Limb (tissue), 2 donors: ENCODE data around the gene HDAC5.
"Not testable (repeated sequence)": the region's sequence is repeated elsewhere in the genome, so short reads cannot be mapped to it uniquely, and the experiment has no call there.

Source experiments
- DNase-seq, 2 donors: peaks; one replicate each; pipeline ENCODE4 v3.0.0-alpha.2; 2016; ENCODE audit errors: extremely low spot score in 2 of 2

Gene HDAC5

GRCh38 chr17:44069974-44070454 is 53.4 kb downstream of the HDAC5 start:
- DNase-seq = no peak

GRCh38 chr17:44067545-44067940 is 55.9 kb downstream of the HDAC5 start:
- no peak for DNase-seq

GRCh38 chr17:44066204-44066930 is 57.1 kb downstream of the HDAC5 start, which contains the start of gene LSM12:
Gene LSM12, minus strand, starts transcription at chr17:44066671. Its CDS starts 84 bp downstream, at chr17:44066587.
- DNase-seq = peak; percentile 88 to 96

GRCh38 chr17:44065668-44066203 is 57.7 kb downstream of the HDAC5 start:
- no peak for DNase-seq

GRCh38 chr17:44063704-44064639 is 59.5 kb downstream of the HDAC5 start:
- no peak for DNase-seq

- no peak for DNase-seq
These were observed 60.6 kb downstream of the HDAC5 start for GRCh38 chr17:44062871-44063270.

- DNase-seq = no peak
These were observed 62.0 kb downstream of the HDAC5 start for GRCh38 chr17:44061446-44061845.

- no peak for DNase-seq
These were observed 64.1 kb downstream of the HDAC5 start for GRCh38 chr17:44059101-44059892.

- no peak for DNase-seq
These were observed 70.1 kb downstream of the HDAC5 start for GRCh38 chr17:44053125-44053872.

- peak in 1 of 2 donors; percentile 57 for DNase-seq
These were observed 74.0 kb downstream of the HDAC5 start for GRCh38 chr17:44049294-44050060.

GRCh38 chr17:44046893-44047292 is 76.5 kb downstream of the HDAC5 start:
- not testable (repeated sequence) for DNase-seq

GRCh38 chr17:44045486-44045885 is 78.0 kb downstream of the HDAC5 start:
- no peak for DNase-seq

- DNase-seq = no peak
These were observed 79.4 kb downstream of the HDAC5 start for GRCh38 chr17:44044071-44044470.

- DNase-seq = no peak
These were observed 80.2 kb downstream of the HDAC5 start for GRCh38 chr17:44043272-44043696.

- DNase-seq = no peak
These were observed 83.4 kb downstream of the HDAC5 start for GRCh38 chr17:44039829-44040635.

- DNase-seq = peak in 1 of 2 donors; percentile 37
These were observed 84.8 kb downstream of the HDAC5 start for GRCh38 chr17:44038604-44039011.

GRCh38 chr17:44037471-44037870 is 86.0 kb downstream of the HDAC5 start:
- no peak for DNase-seq

GRCh38 chr17:44034688-44035087 is 88.8 kb downstream of the HDAC5 start:
- not testable (repeated sequence) for DNase-seq
